Thymus (tissue), 11 donors: ENCODE data around the gene HIVEP3. TPM values are rescaled to one million over a fixed set of nuclear protein-coding genes. Genes with fewer than 3 reads are reported as not detected.
"Not testable (repeated sequence)": the region's sequence is repeated elsewhere in the genome, so short reads cannot be mapped to it uniquely, and the experiment has no call there.

ENCODE experiments used
- DNase-seq, 9 donors: peaks; one replicate each; pipeline ENCODE4 v3.0.0-alpha.2; 2013; ENCODE audit warnings: low spot score in 9 of 9, low read depth in 6 of 9, missing footprints in 1 of 9
- H3K27ac ChIP-seq, 2 donors: one replicate each; pipeline ENCODE4 v1.5.1; 2013; ENCODE audit warnings: control low read depth in 1 of 2, low read depth in 1 of 2, low read length in 1 of 2, mild to moderate bottlenecking in 1 of 2, moderate library complexity in 1 of 2
- H3K27me3 ChIP-seq, 2 donors: one replicate each; pipeline ENCODE4 v1.5.1; 2013; ENCODE audit warnings: low read length in 1 of 2; ENCODE audit not compliant: control insufficient read depth in 2 of 2, insufficient read depth in 1 of 2
- H3K36me3 ChIP-seq, 2 donors: one replicate each; pipeline ENCODE4 v1.5.1; 2013; ENCODE audit warnings: low read length in 1 of 2, mild to moderate bottlenecking in 1 of 2, moderate library complexity in 1 of 2; ENCODE audit not compliant: control insufficient read depth in 2 of 2, insufficient read depth in 2 of 2
- H3K4me1 ChIP-seq, 2 donors: one replicate each; pipeline ENCODE4 v1.5.1; 2013; ENCODE audit warnings: low read length in 2 of 2; ENCODE audit not compliant: control insufficient read depth in 2 of 2, insufficient read depth in 2 of 2
- H3K4me3 ChIP-seq, 2 donors: one replicate each; pipeline ENCODE4 v1.5.1; 2013; ENCODE audit warnings: low read length in 2 of 2, control low read depth in 1 of 2, mild to moderate bottlenecking in 1 of 2
- H3K9me3 ChIP-seq, 2 donors: one replicate each; pipeline ENCODE4 v1.5.1; 2013; ENCODE audit warnings: low read length in 1 of 2, mild to moderate bottlenecking in 1 of 2; ENCODE audit not compliant: control insufficient read depth in 2 of 2, insufficient read depth in 1 of 2
- WGBS: extraction: QIAGEN DNeasy Blood & Tissue Kit; methylation state at CpG from one replicate; pipeline ENCODE4 v1.1.7; 2013; 5-methylcytosine and 5-hydroxymethylcytosine counted together
- polyA plus RNA-seq: library from polyadenylated mRNA; stranded (reverse); fragments of 200-250 nt; gene quantifications from one replicate; pipeline ENCODE4 v1.2.3, GENCODE V29; 2013
- total RNA-seq: library from RNA; stranded (reverse); fragments of 120-200 nt; gene quantifications from one replicate; pipeline ENCODE4 v1.2.4, GENCODE V29; 2013
- donor health status: healthy.

The HIVEP3 gene
- total and polyA plus RNA-seq, 2 donors: 6.7 to 12.1 TPM

- Histone ChIP-seq H3K9me3 (peaks cover 0 to 4% of the 10 kb centered on the region in 2 donors), H3K36me3 (no peaks in the 10 kb centered on the region), H3K27ac (no peak overlapping the region), H3K4me1 (no peaks in the 10 kb centered on the region), H3K27me3 (no peaks in the 10 kb centered on the region), H3K4me3 (no peak overlapping the region)
- WGBS: 98% methylated on average over 2 of the region's 2 CpGs
- DNase-seq: no peak
Measured at GRCh38 chr1:41952208-41952607, 33.5 kb upstream of the HIVEP3 start.

GRCh38 chr1:41951492-41951891 is 32.8 kb upstream of the HIVEP3 start:
- H3K36me3 ChIP-seq, H3K4me1 ChIP-seq, H3K27ac ChIP-seq, DNase-seq, H3K4me3 ChIP-seq, H3K9me3 ChIP-seq, H3K27me3 ChIP-seq: not testable (repeated sequence)
- 95% methylated on average over 3 of the region's 3 CpGs for WGBS

GRCh38 chr1:41950820-41951219 is 32.1 kb upstream of the HIVEP3 start:
- H3K27me3 ChIP-seq: no peaks in the 10 kb centered on the region
- WGBS: 85% methylated on average over 1 of the region's 1 CpG
- H3K36me3 ChIP-seq: no peaks in the 10 kb centered on the region
- DNase-seq: peak in 1 of 9 donors; percentile 12
- peaks cover 0 to 4% of the 10 kb centered on the region in 2 donors for H3K9me3 ChIP-seq
- H3K27ac ChIP-seq: no peak overlapping the region
- no peaks in the 10 kb centered on the region for H3K4me1 ChIP-seq
- H3K4me3 ChIP-seq: no peak overlapping the region

- WGBS: 98% methylated on average over 10 of the region's 10 CpGs
- H3K36me3 ChIP-seq, H3K4me1 ChIP-seq, H3K4me3 ChIP-seq, H3K27ac ChIP-seq, H3K27me3 ChIP-seq, H3K9me3 ChIP-seq, DNase-seq: not testable (repeated sequence)
Measured at GRCh38 chr1:41945946-41946345, 27.2 kb upstream of the HIVEP3 start.

- H3K27ac ChIP-seq: no peak overlapping the region
- H3K9me3 ChIP-seq: no peaks in the 10 kb centered on the region
- no peaks in the 10 kb centered on the region for H3K27me3 ChIP-seq
- DNase-seq: no peak
- no peak overlapping the region for H3K4me3 ChIP-seq
- WGBS: 96% methylated on average over 1 of the region's 1 CpG
- no peaks in the 10 kb centered on the region for H3K4me1 ChIP-seq
- no peaks in the 10 kb centered on the region for H3K36me3 ChIP-seq
Measured at GRCh38 chr1:41943717-41944116, 25.0 kb upstream of the HIVEP3 start.

- no peak for DNase-seq
- Histone ChIP-seq H3K36me3 (no peaks in the 10 kb centered on the region), H3K27me3 (no peaks in the 10 kb centered on the region), H3K4me3 (no peak overlapping the region), H3K4me1 (no peaks in the 10 kb centered on the region), H3K9me3 (no peaks in the 10 kb centered on the region), H3K27ac (no peak overlapping the region)
Measured at GRCh38 chr1:41942278-41942677, 23.6 kb upstream of the HIVEP3 start.

- Histone ChIP-seq H3K9me3 (no peaks in the 10 kb centered on the region), H3K27ac (no peak overlapping the region), H3K4me1 (no peaks in the 10 kb centered on the region), H3K36me3 (no peaks in the 10 kb centered on the region), H3K27me3 (no peaks in the 10 kb centered on the region), H3K4me3 (no peak overlapping the region)
- 94% methylated on average over 1 of the region's 1 CpG for WGBS
- DNase-seq: no peak
Measured at GRCh38 chr1:41941381-41941780, 22.7 kb upstream of the HIVEP3 start.

- DNase-seq: no peak
- WGBS: 93% methylated on average over 5 of the region's 5 CpGs
Measured at GRCh38 chr1:41939194-41939593, 20.5 kb upstream of the HIVEP3 start.

GRCh38 chr1:41936107-41936506 is 17.4 kb upstream of the HIVEP3 start:
- H3K9me3 ChIP-seq: no peaks in the 10 kb centered on the region
- no peak overlapping the region for H3K4me3 ChIP-seq
- no peak overlapping the region for H3K27ac ChIP-seq
- 95% methylated on average over 2 of the region's 2 CpGs for WGBS
- peak in 1 of 9 donors; percentile 5 for DNase-seq
- no peaks in the 10 kb centered on the region for H3K36me3 ChIP-seq
- H3K4me1 ChIP-seq: no peaks in the 10 kb centered on the region
- no peaks in the 10 kb centered on the region for H3K27me3 ChIP-seq

More at GRCh38 chr1:41939194-41939593, 20.5 kb upstream of the HIVEP3 start:
- Histone ChIP-seq H3K27ac (no peak overlapping the region), H3K4me1 (no peaks in the 10 kb centered on the region), H3K4me3 (no peak overlapping the region), H3K36me3 (no peaks in the 10 kb centered on the region), H3K9me3 (no peaks in the 10 kb centered on the region), H3K27me3 (no peaks in the 10 kb centered on the region)

GRCh38 chr1:41935226-41935625 is 16.5 kb upstream of the HIVEP3 start:
- no peak for DNase-seq
- H3K9me3 ChIP-seq: no peaks in the 10 kb centered on the region
- no peak overlapping the region for H3K27ac ChIP-seq
- H3K27me3 ChIP-seq: no peaks in the 10 kb centered on the region
- 89% methylated on average over 1 of the region's 1 CpG for WGBS
- no peaks in the 10 kb centered on the region for H3K36me3 ChIP-seq
- no peak overlapping the region for H3K4me3 ChIP-seq
- no peaks in the 10 kb centered on the region for H3K4me1 ChIP-seq
